GM18868 (cell line): Measurements from ENCODE around the gene SUMF1.
"Not testable (repeated sequence)": the region's sequence is repeated elsewhere in the genome, so short reads cannot be mapped to it uniquely, and the experiment has no call there.

Experiments used
- ATAC-seq: cut with Tn5 transposase; IDR thresholded peaks from one replicate; pipeline ENCODE4 v1.9.1; 2021; ENCODE audit warnings: mild to moderate bottlenecking, moderate library complexity; ENCODE audit not compliant: unreplicated experiment

The SUMF1 gene

GRCh38 chr3:4341336-4341675 is 125.8 kb downstream of the SUMF1 start:
- no peak for ATAC-seq

GRCh38 chr3:4340411-4341335 is 126.4 kb downstream of the SUMF1 start:
- no peak for ATAC-seq

- no peak for ATAC-seq
These were observed 127.0 kb downstream of the SUMF1 start for GRCh38 chr3:4340077-4340410.

GRCh38 chr3:4338751-4339150 is 128.3 kb downstream of the SUMF1 start:
- no peak for ATAC-seq

- no peak for ATAC-seq
These were observed 130.1 kb downstream of the SUMF1 start for GRCh38 chr3:4336850-4337546.

- no peak for ATAC-seq
These were observed 131.1 kb downstream of the SUMF1 start for GRCh38 chr3:4335840-4336562.

GRCh38 chr3:4334548-4334947 is 132.5 kb downstream of the SUMF1 start:
- no peak for ATAC-seq

- ATAC-seq, result no peak
These were observed 134.1 kb downstream of the SUMF1 start for GRCh38 chr3:4332991-4333390.

DNA sequence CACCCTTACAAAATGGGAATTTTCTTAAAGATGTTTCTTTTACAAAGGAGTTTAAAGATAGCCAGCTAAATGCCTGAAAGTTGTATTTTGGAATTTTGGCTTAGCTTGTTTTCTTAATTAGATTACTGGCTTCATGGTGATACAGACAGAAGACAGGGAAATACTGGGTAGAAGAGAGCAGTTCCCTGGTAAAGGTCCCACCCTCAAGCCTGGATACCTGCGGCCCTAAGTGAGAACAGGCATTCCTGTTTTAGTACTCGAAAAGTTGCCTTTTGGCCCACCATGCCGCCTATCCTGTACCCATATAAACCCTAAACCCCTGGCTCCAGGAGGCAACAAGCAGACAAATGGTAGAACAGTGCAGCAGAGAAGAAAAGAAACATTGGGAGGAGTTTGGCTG is 134.5 kb downstream of the SUMF1 start:
- ATAC-seq, result no peak

DNA sequence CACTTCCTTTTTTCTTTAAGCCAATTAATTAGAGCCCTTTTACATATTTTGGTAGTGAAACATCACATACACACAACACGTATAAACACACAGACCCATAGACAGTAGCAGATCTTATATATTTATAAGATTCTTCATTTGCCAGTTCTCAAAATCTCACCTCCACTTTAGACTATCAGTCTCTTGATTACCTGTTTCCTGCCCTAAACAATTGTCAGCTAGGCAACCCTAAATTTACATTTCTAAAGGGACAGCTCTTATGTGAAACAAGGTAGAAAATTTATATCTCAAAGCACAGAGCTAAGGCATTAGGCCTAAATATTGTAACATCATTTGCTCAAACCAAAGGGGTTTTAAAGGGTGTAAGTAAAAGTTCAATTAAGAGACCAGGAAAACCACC is 135.0 kb downstream of the SUMF1 start:
- no peak for ATAC-seq

DNA sequence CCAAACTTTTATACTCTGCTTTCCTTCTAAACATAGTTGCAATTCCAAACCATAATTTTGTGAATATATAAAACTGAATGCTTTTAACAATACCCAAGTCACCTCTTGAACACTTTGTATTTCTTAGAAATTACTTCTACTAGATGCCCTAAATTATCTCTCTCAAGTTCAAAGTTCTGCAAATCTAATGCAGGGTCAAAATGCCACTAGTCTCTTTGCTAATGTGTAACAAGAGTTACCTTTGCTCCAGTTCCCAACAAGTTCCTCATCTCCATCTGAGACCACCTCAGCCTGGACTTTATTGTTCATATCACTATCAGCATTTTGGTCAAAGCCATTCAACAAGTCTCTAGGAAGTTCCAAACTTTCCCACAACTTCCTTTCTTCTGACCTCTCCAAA is 137.3 kb downstream of the SUMF1 start:
- not testable (repeated sequence) for ATAC-seq

DNA sequence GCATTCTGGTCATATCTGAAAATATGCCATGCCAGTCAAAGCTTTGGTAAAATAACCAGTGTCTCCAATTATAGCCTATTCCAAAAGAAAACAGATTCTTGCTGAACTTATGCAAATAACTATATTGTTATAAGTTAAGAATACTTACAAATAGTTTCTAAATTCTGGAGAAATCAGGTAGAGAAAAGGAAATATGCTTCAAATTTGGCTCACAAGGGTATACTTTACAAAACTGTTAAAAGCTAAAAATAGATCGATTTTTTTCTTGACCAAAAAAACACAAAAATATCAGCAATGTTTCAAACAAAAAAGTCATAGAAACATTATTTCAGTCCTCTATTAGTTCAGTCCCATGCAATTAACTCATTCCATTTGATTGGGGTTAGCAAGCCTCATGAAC is 140.2 kb downstream of the SUMF1 start:
- no peak for ATAC-seq

DNA sequence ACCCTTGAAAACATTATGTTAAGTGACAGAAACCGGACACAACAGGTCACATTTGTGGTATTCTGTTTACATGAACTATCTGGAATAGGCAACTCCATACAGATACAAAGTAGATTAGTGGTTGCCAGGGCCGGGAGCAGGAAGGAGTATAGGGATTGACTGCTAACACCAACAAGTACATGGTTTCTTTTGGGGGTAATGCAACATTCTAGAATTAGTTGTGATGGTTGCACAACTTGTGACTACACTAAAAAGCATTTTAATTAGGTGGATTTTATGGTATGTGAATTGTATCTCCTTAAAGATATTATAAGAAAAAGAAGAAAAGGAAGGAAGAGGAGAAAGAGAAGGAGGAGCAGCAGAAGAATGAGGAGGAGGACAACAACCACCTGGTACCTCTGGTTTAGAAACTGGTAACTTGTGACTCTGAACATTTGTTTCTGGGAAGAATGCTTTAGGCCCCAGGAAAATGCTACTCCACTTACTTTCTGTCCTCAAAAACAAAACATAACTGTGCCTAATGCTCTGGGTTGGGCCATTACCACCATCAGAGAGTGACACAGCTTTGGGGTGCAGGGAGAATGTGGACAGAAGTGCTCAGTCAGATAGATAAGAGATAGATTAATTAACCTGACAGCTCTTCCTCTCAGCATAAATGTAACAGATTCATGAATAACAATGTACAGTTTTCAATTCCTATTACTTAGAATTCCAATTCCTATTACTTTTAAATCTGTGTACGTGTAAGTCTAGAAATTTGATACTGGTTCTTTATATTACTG is 143.6 kb downstream of the SUMF1 start:
- ATAC-seq, result no peak

GRCh38 chr3:4322635-4323034 is 144.4 kb downstream of the SUMF1 start:
- ATAC-seq, result no peak

GRCh38 chr3:4321732-4322131 is 145.3 kb downstream of the SUMF1 start:
- ATAC-seq, result no peak

- no peak for ATAC-seq
These were observed 146.8 kb downstream of the SUMF1 start for GRCh38 chr3:4320096-4320911.

DNA sequence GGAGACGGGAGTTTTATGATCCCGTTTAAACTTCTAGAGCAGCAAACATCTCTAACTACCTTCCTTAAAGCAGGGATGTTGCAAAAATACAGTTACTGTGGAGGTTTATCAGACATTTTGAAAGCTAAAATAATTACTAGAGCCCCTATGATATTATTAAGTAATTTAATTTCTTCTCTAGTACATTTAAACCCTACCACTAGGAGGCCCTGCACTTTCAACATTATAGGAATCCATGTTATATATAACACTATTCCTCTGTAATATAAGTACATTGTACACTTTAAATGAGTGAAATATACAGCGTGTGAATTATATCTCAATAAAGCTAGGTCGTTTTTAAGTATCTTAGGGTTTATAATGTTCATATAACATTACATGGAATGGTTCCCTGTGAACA is 152.4 kb downstream of the SUMF1 start:
- no peak for ATAC-seq

DNA sequence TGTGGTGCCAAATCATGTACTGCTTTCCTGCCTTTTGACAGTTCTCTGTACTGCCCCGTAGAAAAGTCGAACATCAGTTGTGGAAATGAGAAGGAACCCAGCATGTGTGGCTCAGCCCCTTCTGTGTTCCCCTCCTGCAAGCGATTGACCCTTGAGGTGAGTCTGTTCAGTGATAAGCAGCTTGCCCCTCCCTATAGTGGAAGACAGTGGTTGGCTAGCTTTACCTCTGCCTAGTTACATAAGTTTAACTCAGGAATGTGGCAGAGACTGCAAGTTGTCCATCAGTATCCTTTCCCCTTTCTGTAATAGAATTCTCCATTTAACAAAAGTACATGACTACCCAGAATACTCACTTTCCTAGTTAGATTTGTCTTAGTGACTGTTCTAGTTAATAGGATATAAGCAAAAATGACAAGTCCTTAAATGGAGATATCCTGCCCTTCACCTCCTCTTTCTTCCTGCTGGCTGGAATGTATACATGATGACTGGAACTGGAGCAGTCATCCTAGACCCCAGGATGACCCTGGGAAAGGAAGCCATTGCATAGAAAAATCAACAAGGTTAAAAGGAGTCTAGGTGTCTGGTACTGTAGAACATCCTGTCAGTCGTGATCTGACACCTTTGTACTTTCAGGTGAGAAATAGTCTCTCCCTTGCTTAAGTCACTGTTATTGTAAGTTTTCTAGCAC is 153.3 kb downstream of the SUMF1 start:
- ATAC-seq, result no peak

DNA sequence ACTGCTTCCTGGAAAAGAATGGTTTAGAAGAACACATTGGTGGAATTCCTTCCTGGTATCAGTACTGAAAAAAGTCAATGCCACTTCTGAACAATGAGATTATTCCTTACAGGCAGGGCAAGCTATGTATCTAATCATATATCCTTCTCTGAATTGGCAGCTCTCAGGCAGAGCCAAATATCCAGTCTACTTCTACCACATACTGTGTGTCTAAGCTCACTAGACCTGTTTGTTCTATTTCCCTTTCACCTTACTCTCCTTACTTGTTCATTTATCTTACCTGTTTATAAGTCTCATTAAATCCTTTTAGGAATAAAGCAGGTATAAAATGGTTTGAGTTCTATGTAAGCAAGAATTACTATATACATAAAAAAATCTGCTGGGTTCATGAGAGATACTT is 155.6 kb downstream of the SUMF1 start:
- ATAC-seq, result no peak
